ENCODE results near the gene KCNJ6. TPM values are rescaled to one million over a fixed set of nuclear protein-coding genes. Genes with fewer than 3 reads are reported as not detected.

KCNJ6 gene
- total RNA-seq, 1 experiment from 2014 or later = 0.05 TPM

- CTCF ChIA-PET = interaction anchor here (0.7 to 0.9 kb wide), 2 partner anchors 13 to 100 kb away, joined by 4 to 7 read pairs; no protein-coding TSS in a partner anchor
- TF ChIP-seq CTCF (IDR thresholded peaks at IDR 0.05; ENCODE audit: unreplicated experiment) = no peak
- DNase-seq = no peak
- no peak overlapping the region for H3K27ac Mint-ChIP-seq (ENCODE audit: unreplicated experiment)
- intact Hi-C loops (cut with micrococcal nuclease; ENCODE audit: unreplicated experiment) = no loop called here
- H3K4me3 Mint-ChIP-seq (ENCODE audit: low read depth, unreplicated experiment) = no peak overlapping the region
- no TSS peak for BruUV-seq (replicated peaks)
- no peaks in the 10 kb centered on the region for H3K9me3 Mint-ChIP-seq (ENCODE audit: low read depth, unreplicated experiment)
- peaks cover 71% of the 10 kb centered on the region for H3K27me3 Mint-ChIP-seq (ENCODE audit: unreplicated experiment)
- H3K36me3 Mint-ChIP-seq (ENCODE audit: insufficient read depth, unreplicated experiment) = no peaks in the 10 kb centered on the region
- no peaks in the 10 kb centered on the region for H3K4me1 Mint-ChIP-seq (ENCODE audit: low read depth, unreplicated experiment)
Observed at GRCh38 chr21:37863842-37864241, 52.4 kb downstream of the KCNJ6 start.

GRCh38 chr21:37862536-37862935, 53.7 kb downstream of the KCNJ6 start:
- no peak overlapping the region for H3K27ac Mint-ChIP-seq (ENCODE audit: unreplicated experiment)

GRCh38 chr21:37861561-37861960, 54.7 kb downstream of the KCNJ6 start:
- no peaks in the 10 kb centered on the region for H3K4me1 Mint-ChIP-seq (ENCODE audit: low read depth, unreplicated experiment)
- BruUV-seq (replicated peaks) = no TSS peak
- no peak for TF ChIP-seq CTCF (IDR thresholded peaks at IDR 0.05; ENCODE audit: unreplicated experiment)
- intact Hi-C loops (cut with micrococcal nuclease; ENCODE audit: unreplicated experiment) = no loop called here
- no peak overlapping the region for H3K27ac Mint-ChIP-seq (ENCODE audit: unreplicated experiment)
- no peaks in the 10 kb centered on the region for H3K36me3 Mint-ChIP-seq (ENCODE audit: insufficient read depth, unreplicated experiment)
- CTCF ChIA-PET = no interaction called here
- peaks cover 69% of the 10 kb centered on the region for H3K27me3 Mint-ChIP-seq (ENCODE audit: unreplicated experiment)
- DNase-seq = no peak
- no peak overlapping the region for H3K4me3 Mint-ChIP-seq (ENCODE audit: low read depth, unreplicated experiment)
- no peaks in the 10 kb centered on the region for H3K9me3 Mint-ChIP-seq (ENCODE audit: low read depth, unreplicated experiment)

More at GRCh38 chr21:37862536-37862935, 53.7 kb downstream of the KCNJ6 start:
- intact Hi-C loops (cut with micrococcal nuclease; ENCODE audit: unreplicated experiment) = no loop called here
- CTCF ChIA-PET = no interaction called here
- Mint-ChIP-seq H3K9me3 (ENCODE audit: low read depth, unreplicated experiment) (no peaks in the 10 kb centered on the region), H3K27me3 (ENCODE audit: unreplicated experiment) (peaks cover 69% of the 10 kb centered on the region), H3K4me1 (ENCODE audit: low read depth, unreplicated experiment) (no peaks in the 10 kb centered on the region), H3K4me3 (ENCODE audit: low read depth, unreplicated experiment) (no peak overlapping the region), H3K36me3 (ENCODE audit: insufficient read depth, unreplicated experiment) (no peaks in the 10 kb centered on the region)
- peak; percentile 6 for DNase-seq
- TF ChIP-seq CTCF (IDR thresholded peaks at IDR 0.05; ENCODE audit: unreplicated experiment) = no peak
- BruUV-seq (replicated peaks) = no TSS peak

GRCh38 chr21:37860416-37860815, 55.8 kb downstream of the KCNJ6 start:
- intact Hi-C loops (cut with micrococcal nuclease; ENCODE audit: unreplicated experiment) = no loop called here
- no TSS peak for BruUV-seq (replicated peaks)
- no peak for DNase-seq
- no peaks in the 10 kb centered on the region for H3K36me3 Mint-ChIP-seq (ENCODE audit: insufficient read depth, unreplicated experiment)
- no peak overlapping the region for H3K27ac Mint-ChIP-seq (ENCODE audit: unreplicated experiment)
- CTCF ChIA-PET = no interaction called here
- H3K9me3 Mint-ChIP-seq (ENCODE audit: low read depth, unreplicated experiment) = no peaks in the 10 kb centered on the region
- H3K4me3 Mint-ChIP-seq (ENCODE audit: low read depth, unreplicated experiment) = no peak overlapping the region
- H3K4me1 Mint-ChIP-seq (ENCODE audit: low read depth, unreplicated experiment) = no peaks in the 10 kb centered on the region
- no peak for TF ChIP-seq CTCF (IDR thresholded peaks at IDR 0.05; ENCODE audit: unreplicated experiment)
- peaks cover 69% of the 10 kb centered on the region for H3K27me3 Mint-ChIP-seq (ENCODE audit: unreplicated experiment)
